ENCODE measurements around the gene FKBP2. TPM values are rescaled to one million over a fixed set of nuclear protein-coding genes. Genes with fewer than 3 reads are reported as not detected.

Gene FKBP2
- polyA plus RNA-seq, 1 donor, result 72.7 TPM

DNA sequence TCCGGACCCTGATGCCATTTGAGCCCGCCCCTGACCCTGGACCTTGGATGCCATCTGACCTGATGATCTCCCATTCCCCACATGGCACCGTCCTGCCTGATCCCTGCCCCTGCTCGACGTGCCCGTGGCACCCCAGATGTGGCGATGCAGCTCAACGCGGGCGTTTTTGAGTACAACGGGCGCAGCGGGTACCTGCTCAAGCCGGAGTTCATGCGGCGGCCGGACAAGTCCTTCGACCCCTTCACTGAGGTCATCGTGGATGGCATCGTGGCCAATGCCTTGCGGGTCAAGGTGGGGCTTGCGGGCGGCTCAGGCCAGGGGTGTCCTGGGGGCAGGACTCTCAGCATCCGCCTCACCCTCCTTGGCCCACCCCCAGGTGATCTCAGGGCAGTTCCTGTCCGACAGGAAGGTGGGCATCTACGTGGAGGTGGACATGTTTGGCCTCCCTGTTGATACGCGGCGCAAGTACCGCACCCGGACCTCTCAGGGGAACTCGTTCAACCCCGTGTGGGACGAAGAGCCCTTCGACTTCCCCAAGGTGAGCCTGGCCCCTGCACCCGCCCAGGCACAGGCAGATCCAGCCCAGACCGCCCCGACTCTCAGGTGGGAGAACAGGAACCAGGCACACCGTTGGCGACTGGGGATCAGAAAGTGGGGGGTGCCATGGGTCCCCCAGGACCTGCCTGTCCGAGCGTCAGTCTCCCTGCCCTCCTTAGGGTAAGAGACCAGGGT is 21.5 kb downstream of the FKBP2 start:
- DNase-seq, result no peak

- DNase-seq, result no peak
Observed at GRCh38 chr11:64263021-64263946, 22.4 kb downstream of the FKBP2 start.

DNA sequence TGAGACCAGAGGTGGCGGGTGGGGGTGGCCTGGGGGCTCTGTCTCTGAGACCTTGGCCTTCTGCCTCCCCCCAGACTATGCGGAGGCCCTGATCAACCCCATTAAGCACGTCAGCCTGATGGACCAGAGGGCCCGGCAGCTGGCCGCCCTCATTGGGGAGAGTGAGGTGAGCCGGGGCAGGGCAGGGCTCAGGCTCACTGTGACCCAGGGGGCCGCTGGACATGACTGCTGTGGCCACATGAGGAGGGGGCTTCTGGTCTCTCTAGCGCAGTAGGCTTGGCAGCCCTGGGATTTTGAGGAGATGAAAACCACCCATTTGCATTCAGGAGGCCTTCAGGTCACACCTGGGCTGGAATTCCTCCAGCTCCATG is 23.0 kb downstream of the FKBP2 start:
- DNase-seq, result no peak

DNA sequence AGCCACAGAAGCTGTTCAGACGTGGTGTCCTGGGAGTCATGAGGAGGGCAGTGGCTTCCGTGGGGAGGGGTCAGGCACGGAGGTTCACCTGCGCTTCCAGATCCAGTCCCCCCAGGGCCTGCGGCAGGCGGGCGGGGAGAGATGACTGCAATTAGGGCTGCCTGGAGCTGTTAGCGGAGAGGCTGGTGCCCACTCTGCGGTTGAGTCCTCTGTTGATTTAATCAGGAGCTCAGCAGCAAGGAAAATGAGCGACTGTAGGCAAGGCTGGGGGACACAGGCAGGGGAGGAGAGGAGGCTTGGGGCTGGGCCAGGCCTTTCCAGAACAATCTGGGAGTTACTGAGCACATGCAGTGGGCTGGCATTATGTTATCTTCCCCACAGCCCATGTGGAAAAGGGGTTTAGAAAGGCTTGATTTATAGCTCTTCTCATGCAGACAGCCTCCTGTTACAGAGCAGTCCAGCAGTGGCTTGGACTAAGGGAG is 23.5 kb downstream of the FKBP2 start:
- no peak for DNase-seq

GRCh38 chr11:64265176-64266160 is 24.6 kb downstream of the FKBP2 start:
- DNase-seq, result no peak

DNA sequence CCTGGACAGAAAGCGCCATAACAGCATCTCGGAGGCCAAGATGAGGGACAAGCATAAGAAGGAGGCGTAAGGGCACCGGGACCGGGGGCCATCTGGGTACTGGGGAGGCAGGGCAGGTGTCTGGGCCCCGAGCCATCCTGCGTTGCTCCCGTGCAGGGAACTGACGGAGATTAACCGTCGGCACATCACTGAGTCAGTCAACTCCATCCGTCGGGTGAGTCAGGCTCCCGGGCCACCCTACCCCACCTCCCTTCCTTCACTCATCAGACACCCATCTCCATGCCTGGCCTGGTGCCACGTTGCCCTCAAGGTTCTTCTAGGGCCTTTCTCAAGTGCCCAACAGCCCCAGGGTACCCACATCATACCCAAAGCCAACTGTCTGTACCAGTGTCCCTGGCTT is 25.4 kb downstream of the FKBP2 start:
- no peak for DNase-seq

GRCh38 chr11:64267207-64267945 is 26.5 kb downstream of the FKBP2 start:
- DNase-seq, result no peak

- no peak for DNase-seq
Observed at GRCh38 chr11:64268025-64268892, 27.4 kb downstream of the FKBP2 start.

DNA sequence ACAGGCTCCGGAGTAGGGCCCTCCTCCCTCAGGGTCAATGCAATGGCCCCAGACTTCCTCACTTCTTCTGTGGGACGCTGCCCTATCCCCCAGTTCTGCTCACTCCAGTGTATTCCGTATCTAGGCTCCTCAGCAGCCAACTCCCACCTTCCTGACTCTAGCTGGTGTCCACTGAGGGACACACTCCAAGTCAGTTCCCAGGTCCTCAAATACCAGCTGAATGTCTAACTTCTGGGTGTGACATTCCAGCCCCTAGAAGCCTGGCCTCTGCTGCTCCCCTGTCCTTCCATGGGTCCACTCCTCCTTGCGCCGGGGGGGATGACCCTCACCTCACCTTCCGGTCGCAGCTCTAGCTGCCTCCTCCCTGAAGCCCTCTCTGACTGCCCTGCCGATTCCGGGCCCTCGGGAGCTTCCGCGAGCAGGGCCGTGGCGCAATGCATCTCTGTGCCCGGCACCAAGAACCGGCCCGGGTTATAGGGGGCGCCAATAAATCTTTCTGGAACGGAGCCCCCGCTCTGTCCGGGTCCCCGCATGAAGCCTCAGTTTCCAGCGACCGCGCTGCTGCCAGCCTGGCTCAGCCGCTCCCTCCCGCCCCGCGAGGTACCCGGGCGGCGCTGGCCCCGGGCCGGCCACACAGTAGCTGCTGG is 28.1 kb downstream of the FKBP2 start:
- no peak for DNase-seq

- DNase-seq, result peak; percentile 98
Observed at GRCh38 chr11:64269540-64270220, 28.8 kb downstream of the FKBP2 start.

GRCh38 chr11:64275031-64275800 is 34.3 kb downstream of the FKBP2 start:
- DNase-seq, result no peak

DNA sequence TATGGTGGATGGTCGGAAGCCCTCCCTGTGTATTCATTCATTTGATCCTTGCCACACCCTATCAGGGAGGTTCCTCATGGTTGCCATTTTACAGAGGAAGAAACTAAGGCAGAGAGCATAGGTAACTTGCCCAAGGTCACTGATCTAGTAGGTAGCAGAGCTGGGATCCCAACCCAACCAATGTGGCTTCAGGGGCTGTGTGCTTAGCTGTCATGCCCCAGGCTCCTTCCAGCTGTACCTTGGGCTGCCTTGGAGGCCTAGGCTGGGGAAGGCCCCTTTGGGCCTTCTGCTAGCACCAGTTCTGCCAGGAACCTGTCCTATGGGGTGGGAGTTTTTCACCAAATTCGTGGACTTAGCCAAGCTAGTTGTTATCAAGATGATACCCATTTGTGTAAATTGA is 34.9 kb downstream of the FKBP2 start:
- DNase-seq, result no peak

- no peak for DNase-seq
Observed at GRCh38 chr11:64276653-64277431, 35.9 kb downstream of the FKBP2 start.

- no peak for DNase-seq
Observed at GRCh38 chr11:64278576-64279190, 37.8 kb downstream of the FKBP2 start.

GRCh38 chr11:64281957-64282770 is 41.3 kb downstream of the FKBP2 start:
- DNase-seq, result no peak

DNA sequence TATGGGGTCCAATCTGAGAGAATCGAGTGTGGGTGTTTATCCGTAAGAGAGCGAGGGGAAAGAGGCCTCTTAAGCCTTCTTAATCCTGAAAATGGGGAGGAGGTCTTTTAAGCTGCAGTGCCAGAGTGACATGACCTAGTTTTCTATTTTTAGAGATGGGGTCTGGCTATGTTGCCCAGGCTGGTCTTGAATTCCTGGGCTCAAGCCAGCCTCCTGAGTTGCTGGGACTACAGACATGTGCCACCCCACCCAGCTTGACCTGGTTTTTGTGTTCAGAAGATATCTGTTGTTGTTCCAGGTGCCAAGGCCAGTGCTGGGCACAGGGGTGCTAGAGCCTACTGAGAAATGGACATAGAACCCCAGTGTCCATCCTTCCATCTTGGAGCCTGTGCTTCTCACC is 42.2 kb downstream of the FKBP2 start:
- DNase-seq, result no peak

Measured in left kidney (tissue), 2 donors.